Upper lobe of right lung (tissue), 1 donor: ENCODE measurements around the gene PRR33. TPM values are rescaled to one million over a fixed set of nuclear protein-coding genes. Genes with fewer than 3 reads are reported as not detected.

Experiments
- ATAC-seq: fragments of 200-7000 bp; cut with Tn5 transposase; one replicate; pipeline ENCODE4 v1.9.1; 2020; ENCODE audit warnings: mild to moderate bottlenecking, moderate library complexity
- DNase-seq: peaks from one replicate; pipeline ENCODE4 v3.0.0-alpha.2; 2020
- H3K27ac ChIP-seq: fragments of 200-600 bp; one replicate; pipeline ENCODE4 v1.8.0; 2022
- H3K27me3 ChIP-seq: fragments of 200-600 bp; one replicate; pipeline ENCODE4 v1.8.0; 2022; ENCODE audit warnings: mild to moderate bottlenecking
- H3K36me3 ChIP-seq: fragments of 200-600 bp; one replicate; pipeline ENCODE4 v1.8.0; 2022
- H3K4me1 ChIP-seq: fragments of 200-600 bp; one replicate; pipeline ENCODE4 v1.8.0; 2022
- H3K4me3 ChIP-seq: fragments of 200-600 bp; one replicate; pipeline ENCODE4 v1.8.0; 2022; ENCODE audit warnings: mild to moderate bottlenecking
- H3K9me3 ChIP-seq: fragments of 200-600 bp; one replicate; pipeline ENCODE4 v1.8.0; 2022
- CTCF ChIP-seq: fragments of 200-600 bp; IDR thresholded peaks from one replicate; pipeline ENCODE4 v1.8.0; 2022; ENCODE audit warnings: antibody characterized with exemption
- intact Hi-C: fragments of 100-400 bp; cut with DNase I; formaldehyde crosslinking; loops from one replicate; pipeline ENCODE4 v1.11.0; 2022
- total RNA-seq: library from RNA; stranded (reverse); fragmentation: NEBNext Ultra II Directional; extraction: Animal tissue kit (Norgen Biotek cat#: 25700); gene quantifications from one replicate; pipeline ENCODE4 v1.2.1, GENCODE V29; 2021
- donor health status: DM: no; HTN: yes; CAD: no; lungs with severe emphysema.

PRR33 gene
- total RNA-seq, 1 donor from 2014 or later, result not detected

GRCh38 chr11:1868636-1869291 is 22.9 kb downstream of the PRR33 start:
- Histone ChIP-seq H3K4me1 (peaks cover 9% of the 10 kb centered on the region), H3K27me3 (peaks cover 20% of the 10 kb centered on the region), H3K27ac (no peak overlapping the region), H3K36me3 (no peaks in the 10 kb centered on the region), H3K9me3 (no peaks in the 10 kb centered on the region), H3K4me3 (no peak overlapping the region)
- DNase-seq (peak; percentile 51), ATAC-seq (no peak)
- TF ChIP-seq CTCF, result no peak
- intact Hi-C loops, result no loop called here

GRCh38 chr11:1868056-1868635 is 23.5 kb downstream of the PRR33 start:
- ATAC-seq (no peak), DNase-seq (peak; percentile 56)
- Histone ChIP-seq H3K27me3 (peaks cover 20% of the 10 kb centered on the region), H3K27ac (no peak overlapping the region), H3K36me3 (no peaks in the 10 kb centered on the region), H3K4me3 (no peak overlapping the region), H3K4me1 (peaks cover 15% of the 10 kb centered on the region), H3K9me3 (no peaks in the 10 kb centered on the region)
- intact Hi-C loops, result no loop called here
- TF ChIP-seq CTCF, result no peak

- Histone ChIP-seq H3K36me3 (no peaks in the 10 kb centered on the region), H3K4me1 (peaks cover 18% of the 10 kb centered on the region), H3K9me3 (no peaks in the 10 kb centered on the region), H3K27me3 (peaks cover 20% of the 10 kb centered on the region), H3K4me3 (no peak overlapping the region), H3K27ac (no peak overlapping the region)
- intact Hi-C loops, result no loop called here
- DNase-seq, result no peak
- no peak for TF ChIP-seq CTCF
- ATAC-seq, result no peak
Measured at GRCh38 chr11:1867381-1867780, 24.3 kb downstream of the PRR33 start.

- Histone ChIP-seq H3K9me3 (no peaks in the 10 kb centered on the region), H3K4me3 (no peak overlapping the region), H3K27ac (no peak overlapping the region), H3K36me3 (no peaks in the 10 kb centered on the region), H3K27me3 (peaks cover 20% of the 10 kb centered on the region), H3K4me1 (peaks cover 18% of the 10 kb centered on the region)
- no peak for DNase-seq
- no peak for ATAC-seq
- intact Hi-C loops, result no loop called here
- TF ChIP-seq CTCF, result no peak
Measured at GRCh38 chr11:1866776-1867175, 24.9 kb downstream of the PRR33 start.

- intact Hi-C loops, result no loop called here
- no peak for TF ChIP-seq CTCF
- Histone ChIP-seq H3K36me3 (no peaks in the 10 kb centered on the region), H3K27me3 (peaks cover 20% of the 10 kb centered on the region), H3K27ac (no peak overlapping the region), H3K4me1 (peaks cover 18% of the 10 kb centered on the region), H3K9me3 (no peaks in the 10 kb centered on the region), H3K4me3 (no peak overlapping the region)
- no peak for DNase-seq
- ATAC-seq, result no peak
Measured at GRCh38 chr11:1866226-1866625, 25.5 kb downstream of the PRR33 start.
